ENCODE data around the gene PTP4A2.

DNA sequence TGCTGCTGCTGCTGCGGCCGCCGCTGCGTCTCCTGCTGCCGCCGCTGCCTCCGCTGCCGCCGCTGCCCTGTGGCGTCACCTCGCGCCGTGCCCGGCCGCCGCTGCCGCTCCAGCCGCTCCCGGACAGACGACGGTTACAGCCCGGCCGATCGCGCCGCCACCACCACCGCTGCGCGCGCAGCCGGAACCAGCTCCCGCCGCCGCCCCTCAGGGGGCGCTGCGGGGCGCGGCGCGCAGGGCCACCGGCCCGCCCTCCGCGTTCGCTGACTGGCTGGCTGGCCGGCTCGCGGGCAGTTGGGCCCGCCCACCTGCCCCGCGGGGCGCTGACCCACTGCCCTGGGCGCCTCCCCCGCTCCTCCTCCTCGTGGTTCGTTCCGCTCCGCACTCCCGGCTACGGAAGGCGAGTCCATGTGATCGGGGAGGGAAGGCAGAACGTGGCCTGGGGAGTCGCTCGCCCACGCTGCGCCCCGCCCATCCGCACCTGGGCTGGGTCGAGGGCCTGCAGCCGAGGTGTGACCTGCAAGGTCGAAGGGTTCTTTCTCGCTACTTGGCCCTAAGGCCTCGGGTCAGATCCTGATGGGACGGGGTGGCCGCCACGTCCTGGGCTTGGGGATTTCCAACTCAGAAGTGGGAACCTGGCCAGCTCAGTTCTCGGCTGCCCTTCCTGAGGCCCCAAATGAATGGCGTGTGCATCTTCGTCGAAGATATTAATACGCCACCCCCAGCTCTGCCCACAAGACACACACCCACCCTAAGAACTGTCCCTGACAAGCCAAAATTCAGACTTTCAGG, at the start of gene PTP4A2:
- TF ChIP-seq POLR2A (IDR thresholded peaks at IDR 0.05; ENCODE audit: low read length) = peak; percentile 88
- no peak for TF ChIP-seq GATA1 (IDR thresholded peaks at IDR 0.05; ENCODE audit: low read depth, low read length)

Data from erythroblast (primary cell).